Lower lobe of right lung (tissue), 2 donors: ENCODE data around the gene HES7. TPM values are rescaled to one million over a fixed set of nuclear protein-coding genes. Genes with fewer than 3 reads are reported as not detected.

Experiments
- ATAC-seq, 2 donors: fragments of 200-7000 bp; cut with Tn5 transposase; one replicate each; pipeline ENCODE4 v1.9.1; 2020 to 2022; ENCODE audit warnings: mild to moderate bottlenecking in 2 of 2, moderate library complexity in 2 of 2
- DNase-seq: peaks from one replicate; pipeline ENCODE4 v3.0.0-alpha.2; 2020
- H3K27ac ChIP-seq: fragments of 200-600 bp; one replicate; pipeline ENCODE4 v1.8.0; 2022
- H3K27me3 ChIP-seq: fragments of 200-600 bp; one replicate; pipeline ENCODE4 v1.8.0; 2022; ENCODE audit warnings: low read depth
- H3K36me3 ChIP-seq: fragments of 200-600 bp; one replicate; pipeline ENCODE4 v1.8.0; 2022; ENCODE audit warnings: mild to moderate bottlenecking
- H3K4me1 ChIP-seq: fragments of 200-600 bp; one replicate; pipeline ENCODE4 v1.8.0; 2022
- H3K4me3 ChIP-seq: fragments of 200-600 bp; one replicate; pipeline ENCODE4 v1.8.0; 2022; ENCODE audit warnings: mild to moderate bottlenecking
- H3K9me3 ChIP-seq: fragments of 200-600 bp; one replicate; pipeline ENCODE4 v1.8.0; 2022
- intact Hi-C: fragments of 100-400 bp; cut with DNase I; formaldehyde crosslinking; loops from one replicate; pipeline ENCODE4 v1.11.0; 2022
- total RNA-seq: library from RNA; stranded (reverse); fragmentation: NEBNext Ultra II Directional; extraction: Animal tissue kit (Norgen Biotek cat#: 25700); gene quantifications from one replicate; pipeline ENCODE4 v1.2.1, GENCODE V29; 2021
- TF ChIP-seq, protein P1 (sequence below): fragments of 200-600 bp; IDR thresholded peaks from one replicate; pipeline ENCODE4 v1.8.0; 2022; ENCODE audit warnings: antibody characterized with exemption, mild to moderate bottlenecking
- donor health status: DM: no; HTN: yes; CAD: no; lungs with severe emphysema.

The HES7 gene
- total RNA-seq, 1 donor from 2014 or later = 0.21 TPM

DNA sequence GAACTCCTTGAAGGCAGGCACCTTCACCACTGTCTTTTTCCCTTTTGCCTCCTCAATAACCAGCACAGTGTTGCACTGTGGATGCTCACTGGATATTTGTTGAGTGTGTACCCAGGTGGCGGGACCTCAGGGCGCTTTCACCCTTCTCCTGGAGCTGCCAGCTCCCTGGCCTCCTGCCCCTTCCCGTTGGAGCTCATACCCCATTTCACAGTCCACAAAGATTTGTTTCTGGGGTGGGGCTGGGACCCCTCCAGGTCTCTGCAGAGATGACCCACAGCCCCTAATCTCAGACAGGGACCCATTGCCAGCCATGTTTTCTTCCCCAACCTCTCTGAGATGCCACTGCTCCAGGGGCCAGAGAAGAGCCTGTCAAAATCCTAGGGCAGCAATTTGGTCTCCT, 48.8 kb downstream of the HES7 start:
- peaks cover 36% of the 10 kb centered on the region for H3K4me1 ChIP-seq
- TF ChIP-seq, protein P1, sequence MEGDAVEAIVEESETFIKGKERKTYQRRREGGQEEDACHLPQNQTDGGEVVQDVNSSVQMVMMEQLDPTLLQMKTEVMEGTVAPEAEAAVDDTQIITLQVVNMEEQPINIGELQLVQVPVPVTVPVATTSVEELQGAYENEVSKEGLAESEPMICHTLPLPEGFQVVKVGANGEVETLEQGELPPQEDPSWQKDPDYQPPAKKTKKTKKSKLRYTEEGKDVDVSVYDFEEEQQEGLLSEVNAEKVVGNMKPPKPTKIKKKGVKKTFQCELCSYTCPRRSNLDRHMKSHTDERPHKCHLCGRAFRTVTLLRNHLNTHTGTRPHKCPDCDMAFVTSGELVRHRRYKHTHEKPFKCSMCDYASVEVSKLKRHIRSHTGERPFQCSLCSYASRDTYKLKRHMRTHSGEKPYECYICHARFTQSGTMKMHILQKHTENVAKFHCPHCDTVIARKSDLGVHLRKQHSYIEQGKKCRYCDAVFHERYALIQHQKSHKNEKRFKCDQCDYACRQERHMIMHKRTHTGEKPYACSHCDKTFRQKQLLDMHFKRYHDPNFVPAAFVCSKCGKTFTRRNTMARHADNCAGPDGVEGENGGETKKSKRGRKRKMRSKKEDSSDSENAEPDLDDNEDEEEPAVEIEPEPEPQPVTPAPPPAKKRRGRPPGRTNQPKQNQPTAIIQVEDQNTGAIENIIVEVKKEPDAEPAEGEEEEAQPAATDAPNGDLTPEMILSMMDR = no peak
- DNase-seq = peak; percentile 11
- intact Hi-C loops = no loop called here
- H3K27ac ChIP-seq = no peak overlapping the region
- peaks cover 87% of the 10 kb centered on the region for H3K27me3 ChIP-seq
- ATAC-seq = no peak
- H3K36me3 ChIP-seq = no peaks in the 10 kb centered on the region
- no peak overlapping the region for H3K4me3 ChIP-seq
- no peaks in the 10 kb centered on the region for H3K9me3 ChIP-seq

DNA sequence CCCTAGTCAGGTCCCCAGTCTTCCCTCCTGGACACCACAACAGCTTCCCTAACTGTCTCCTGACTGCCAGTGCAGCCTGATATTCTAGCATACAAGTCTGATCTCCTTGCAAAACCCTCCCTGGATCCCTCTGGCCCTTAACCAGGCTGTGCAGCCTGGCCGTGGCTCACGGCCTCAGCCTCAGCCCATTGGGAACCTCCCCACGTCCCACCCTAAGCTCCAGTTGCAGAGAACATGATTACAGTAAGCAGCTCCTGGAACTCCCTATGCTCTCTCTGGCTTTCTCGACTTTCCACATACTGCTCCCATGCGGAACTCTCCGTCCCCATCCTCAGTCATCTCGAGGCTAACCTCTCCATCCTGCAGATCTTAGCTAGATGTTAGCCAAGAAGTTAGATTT, 49.4 kb downstream of the HES7 start:
- ATAC-seq = no peak

DNA sequence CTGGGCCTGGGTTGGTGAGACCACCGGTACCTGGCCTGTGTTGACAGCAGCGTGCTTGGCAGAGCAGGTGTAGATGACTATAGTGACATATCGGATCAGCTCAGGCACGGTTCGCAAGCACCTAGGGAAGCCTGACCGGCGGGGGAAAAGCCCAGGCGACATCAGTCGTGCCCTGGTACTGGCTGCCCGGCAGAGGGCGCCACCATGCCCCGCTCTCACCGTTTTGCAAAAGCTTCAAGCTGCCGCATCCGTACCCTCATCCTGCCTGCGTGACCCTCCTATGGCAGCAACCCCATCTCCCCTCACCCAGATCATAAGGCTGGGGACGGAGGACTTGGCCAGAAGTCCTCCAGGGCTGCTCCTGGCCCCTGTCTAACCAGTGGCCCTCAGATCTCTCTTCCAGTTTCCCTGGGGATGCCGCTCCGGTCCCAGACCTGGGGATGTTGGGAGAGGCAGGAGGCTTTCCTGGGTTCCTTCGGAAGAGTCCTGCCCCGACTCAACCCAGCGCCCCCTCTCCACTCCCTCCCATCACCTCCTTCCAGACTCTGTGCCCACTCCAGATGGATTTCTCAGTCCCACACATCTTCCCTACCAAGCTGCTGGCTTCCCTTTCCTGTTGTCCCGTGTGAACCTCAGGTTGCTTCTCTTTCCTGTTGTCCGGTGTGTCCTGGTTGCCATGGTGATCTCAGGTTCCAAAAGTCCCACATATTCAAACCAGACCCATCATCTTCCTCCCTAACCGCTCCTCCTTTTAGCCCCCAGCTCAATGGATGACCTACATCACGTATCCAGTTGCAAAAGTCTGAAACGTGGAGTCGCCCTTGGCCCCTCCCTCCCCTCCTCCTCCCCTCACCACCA, 50.0 kb downstream of the HES7 start:
- peaks cover 37% of the 10 kb centered on the region for H3K4me1 ChIP-seq
- no peak overlapping the region for H3K27ac ChIP-seq
- ATAC-seq (peak; percentile 81 to 82), DNase-seq (peak; percentile 85)
- H3K9me3 ChIP-seq = no peaks in the 10 kb centered on the region
- H3K36me3 ChIP-seq = no peaks in the 10 kb centered on the region
- no peak overlapping the region for H3K4me3 ChIP-seq
- TF ChIP-seq, protein P1 = peak; percentile 93
- peaks cover 75% of the 10 kb centered on the region for H3K27me3 ChIP-seq
- intact Hi-C loops = no loop called here

More for the DNA sequence above, 49.4 kb downstream of the HES7 start:
- H3K4me3 ChIP-seq = no peak overlapping the region
- peak; percentile 4 for DNase-seq
- H3K4me1 ChIP-seq = peaks cover 36% of the 10 kb centered on the region
- no peak overlapping the region for H3K27ac ChIP-seq
- TF ChIP-seq, protein P1 = no peak
- no peaks in the 10 kb centered on the region for H3K36me3 ChIP-seq
- H3K27me3 ChIP-seq = peaks cover 82% of the 10 kb centered on the region
- intact Hi-C loops = no loop called here
- no peaks in the 10 kb centered on the region for H3K9me3 ChIP-seq

DNA sequence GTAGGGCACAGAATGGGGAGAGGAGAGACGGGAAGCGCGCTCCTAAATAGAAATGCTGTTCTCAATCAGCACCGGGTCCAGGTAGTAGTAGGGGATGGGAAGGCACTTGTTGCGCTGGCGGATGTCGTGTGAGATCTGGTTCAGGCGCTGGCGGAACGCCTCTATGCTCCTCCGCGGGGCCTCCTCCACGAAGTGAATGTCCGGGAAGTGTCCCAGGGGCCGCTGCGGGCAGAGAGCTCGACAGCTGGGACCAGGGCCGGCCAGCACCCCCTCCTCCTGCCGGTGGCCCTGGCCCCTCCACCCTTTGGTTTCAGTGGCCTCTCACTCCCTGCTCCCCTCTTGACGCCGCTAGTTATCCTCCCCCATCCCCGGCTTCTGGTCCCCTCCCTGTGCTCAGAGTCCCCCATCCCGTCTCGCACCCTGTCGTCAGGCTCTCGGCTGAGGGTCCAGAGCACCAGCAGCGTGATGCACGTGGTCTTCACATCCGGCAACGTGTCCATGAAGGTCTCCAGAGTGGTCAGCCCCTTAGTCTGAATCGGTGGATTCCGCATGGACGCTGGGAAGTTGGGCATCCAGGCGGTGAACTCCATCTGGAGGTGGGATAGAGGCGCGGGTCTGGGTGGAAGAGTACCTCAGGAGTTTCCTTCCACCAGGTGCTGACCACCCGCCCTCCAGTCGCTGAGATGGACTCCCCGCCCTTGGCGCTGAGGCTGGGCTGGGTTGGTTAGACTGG, 51.0 kb downstream of the HES7 start:
- intact Hi-C loops = no loop called here

DNA sequence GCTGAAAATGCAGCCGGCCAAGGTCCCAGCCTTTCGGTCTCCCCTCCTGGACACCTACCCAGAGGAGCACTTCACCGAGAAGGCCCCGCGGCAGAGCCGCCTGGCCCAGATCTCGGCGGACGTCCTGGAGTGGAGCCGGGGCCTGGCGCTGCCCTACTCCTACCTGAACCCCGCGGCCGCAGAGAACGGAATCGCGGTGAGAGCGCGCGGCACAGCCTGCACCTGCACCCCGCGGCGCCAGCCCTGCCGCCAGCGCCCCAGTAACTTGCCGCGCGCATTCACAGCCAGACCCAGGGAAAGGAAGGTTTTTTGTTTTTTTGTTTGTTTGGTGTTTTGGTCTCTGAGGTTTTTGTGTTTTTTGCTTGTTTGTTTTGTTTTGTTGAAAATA, 51.6 kb downstream of the HES7 start:
- Histone ChIP-seq H3K9me3 (no peaks in the 10 kb centered on the region), H3K4me1 (peaks cover 43% of the 10 kb centered on the region), H3K4me3 (no peak overlapping the region), H3K27ac (no peak overlapping the region), H3K36me3 (no peaks in the 10 kb centered on the region), H3K27me3 (peaks cover 61% of the 10 kb centered on the region)
- TF ChIP-seq, protein P1 = no peak
- DNase-seq (peak; percentile 47), ATAC-seq (peak in 1 of 2 donors; percentile 21)
- intact Hi-C loops = no loop called here

More for the DNA sequence above, 51.0 kb downstream of the HES7 start:
- Histone ChIP-seq H3K27ac (no peak overlapping the region), H3K36me3 (no peaks in the 10 kb centered on the region), H3K27me3 (peaks cover 67% of the 10 kb centered on the region), H3K9me3 (no peaks in the 10 kb centered on the region), H3K4me1 (peaks cover 43% of the 10 kb centered on the region), H3K4me3 (peak overlapping the region; percentile 19)
- DNase-seq (peak; percentile 49), ATAC-seq (peak; percentile 7 to 40)
- TF ChIP-seq, protein P1 = no peak
